Measurements from ENCODE around the gene CDH22. TPM values are rescaled to one million over a fixed set of nuclear protein-coding genes. Genes with fewer than 3 reads are reported as not detected.

CDH22 gene
- total and polyA plus RNA-seq, 10 of the 15 experiments (the other 5 are each of a cell fraction or from before 2014, with no cell fraction given), result not detected

GRCh38 chr20:46144432-46145025 lies 163.8 kb downstream of the CDH22 start (continued):
- TF ChIP-seq, protein P1, sequence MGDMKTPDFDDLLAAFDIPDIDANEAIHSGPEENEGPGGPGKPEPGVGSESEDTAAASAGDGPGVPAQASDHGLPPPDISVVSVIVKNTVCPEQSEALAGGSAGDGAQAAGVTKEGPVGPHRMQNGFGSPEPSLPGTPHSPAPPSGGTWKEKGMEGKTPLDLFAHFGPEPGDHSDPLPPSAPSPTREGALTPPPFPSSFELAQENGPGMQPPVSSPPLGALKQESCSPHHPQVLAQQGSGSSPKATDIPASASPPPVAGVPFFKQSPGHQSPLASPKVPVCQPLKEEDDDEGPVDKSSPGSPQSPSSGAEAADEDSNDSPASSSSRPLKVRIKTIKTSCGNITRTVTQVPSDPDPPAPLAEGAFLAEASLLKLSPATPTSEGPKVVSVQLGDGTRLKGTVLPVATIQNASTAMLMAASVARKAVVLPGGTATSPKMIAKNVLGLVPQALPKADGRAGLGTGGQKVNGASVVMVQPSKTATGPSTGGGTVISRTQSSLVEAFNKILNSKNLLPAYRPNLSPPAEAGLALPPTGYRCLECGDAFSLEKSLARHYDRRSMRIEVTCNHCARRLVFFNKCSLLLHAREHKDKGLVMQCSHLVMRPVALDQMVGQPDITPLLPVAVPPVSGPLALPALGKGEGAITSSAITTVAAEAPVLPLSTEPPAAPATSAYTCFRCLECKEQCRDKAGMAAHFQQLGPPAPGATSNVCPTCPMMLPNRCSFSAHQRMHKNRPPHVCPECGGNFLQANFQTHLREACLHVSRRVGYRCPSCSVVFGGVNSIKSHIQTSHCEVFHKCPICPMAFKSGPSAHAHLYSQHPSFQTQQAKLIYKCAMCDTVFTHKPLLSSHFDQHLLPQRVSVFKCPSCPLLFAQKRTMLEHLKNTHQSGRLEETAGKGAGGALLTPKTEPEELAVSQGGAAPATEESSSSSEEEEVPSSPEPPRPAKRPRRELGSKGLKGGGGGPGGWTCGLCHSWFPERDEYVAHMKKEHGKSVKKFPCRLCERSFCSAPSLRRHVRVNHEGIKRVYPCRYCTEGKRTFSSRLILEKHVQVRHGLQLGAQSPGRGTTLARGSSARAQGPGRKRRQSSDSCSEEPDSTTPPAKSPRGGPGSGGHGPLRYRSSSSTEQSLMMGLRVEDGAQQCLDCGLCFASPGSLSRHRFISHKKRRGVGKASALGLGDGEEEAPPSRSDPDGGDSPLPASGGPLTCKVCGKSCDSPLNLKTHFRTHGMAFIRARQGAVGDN (IDR thresholded peaks at IDR 0.05), result no peak
- TF ChIP-seq CEBPB (IDR thresholded peaks at IDR 0.05; ENCODE audit: borderline replicate concordance in 1 of 2, low read depth in 2 of 2, low read length in 2 of 2), result no peak
- no peak for TF ChIP-seq POLR2A (IDR thresholded peaks at IDR 0.05; ENCODE audit: low read depth, low read length)
- TF ChIP-seq BMI1 (IDR thresholded peaks at IDR 0.05; ENCODE audit: borderline replicate concordance), result no peak
- TF ChIP-seq SMAD5 (IDR thresholded peaks at IDR 0.05; ENCODE audit: low read depth), result no peak
- TF ChIP-seq RFX5 (IDR thresholded peaks at IDR 0.05; ENCODE audit: low read depth, low read length), result no peak
- no peak for TF ChIP-seq STAT3 (IDR thresholded peaks at IDR 0.05; ENCODE audit: low read depth, low read length)
- TF ChIP-seq, protein P2, sequence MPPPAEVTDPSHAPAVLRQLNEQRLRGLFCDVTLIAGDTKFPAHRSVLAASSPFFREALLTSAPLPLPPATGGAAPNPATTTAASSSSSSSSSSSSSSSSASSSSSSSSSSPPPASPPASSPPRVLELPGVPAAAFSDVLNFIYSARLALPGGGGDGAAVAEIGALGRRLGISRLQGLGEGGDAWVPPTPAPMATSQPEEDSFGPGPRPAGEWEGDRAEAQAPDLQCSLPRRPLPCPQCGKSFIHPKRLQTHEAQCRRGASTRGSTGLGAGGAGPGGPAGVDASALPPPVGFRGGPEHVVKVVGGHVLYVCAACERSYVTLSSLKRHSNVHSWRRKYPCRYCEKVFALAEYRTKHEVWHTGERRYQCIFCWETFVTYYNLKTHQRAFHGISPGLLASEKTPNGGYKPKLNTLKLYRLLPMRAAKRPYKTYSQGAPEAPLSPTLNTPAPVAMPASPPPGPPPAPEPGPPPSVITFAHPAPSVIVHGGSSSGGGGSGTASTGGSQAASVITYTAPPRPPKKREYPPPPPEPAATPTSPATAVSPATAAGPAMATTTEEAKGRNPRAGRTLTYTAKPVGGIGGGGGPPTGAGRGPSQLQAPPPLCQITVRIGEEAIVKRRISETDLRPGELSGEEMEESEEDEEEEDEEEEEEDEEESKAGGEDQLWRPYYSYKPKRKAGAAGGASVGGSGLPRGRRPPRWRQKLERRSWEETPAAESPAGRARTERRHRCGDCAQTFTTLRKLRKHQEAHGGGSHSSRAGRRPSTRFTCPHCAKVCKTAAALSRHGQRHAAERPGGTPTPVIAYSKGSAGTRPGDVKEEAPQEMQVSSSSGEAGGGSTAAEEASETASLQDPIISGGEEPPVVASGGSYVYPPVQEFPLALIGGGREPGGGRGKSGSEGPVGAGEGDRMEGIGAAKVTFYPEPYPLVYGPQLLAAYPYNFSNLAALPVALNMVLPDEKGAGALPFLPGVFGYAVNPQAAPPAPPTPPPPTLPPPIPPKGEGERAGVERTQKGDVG (CRISPR knock-in tag; IDR thresholded peaks at IDR 0.05), result no peak

Data from GM12878 (cell line).